K562 (cell line): ENCODE data around the gene DPEP2NB. TPM values are rescaled to one million over a fixed set of nuclear protein-coding genes. Genes with fewer than 3 reads are reported as not detected.
A peak's percentile ranks its signal among the peaks of the same experiment; 100 is the strongest.

Experiments used
- ARID2 ChIP-seq: fragments of 450-650 bp; IDR thresholded peaks from 2 replicates; pipeline ENCODE4 v1.6.1; 2017; ENCODE audit warnings: antibody characterized with exemption, mild to moderate bottlenecking
- BRD9 ChIP-seq: fragments of 450-650 bp; IDR thresholded peaks from 2 replicates; pipeline ENCODE4 v1.6.1; 2018; ENCODE audit warnings: low read depth; ENCODE audit not compliant: partially characterized antibody
- CBX3 ChIP-seq, 2 experiments: IDR thresholded peaks; 1 replicate in 1 of 2; 2 replicates in 1 of 2; pipeline ENCODE4 v1.6.1; 2012; ENCODE audit warnings: inconsistent platforms in 2 of 2, low read length in 2 of 2, borderline replicate concordance in 1 of 2, control low read depth in 1 of 2
- DEAF1 ChIP-seq: fragments of 450-650 bp; formaldehyde crosslinking; IDR thresholded peaks from 2 replicates; pipeline ENCODE4 v1.4.0; 2020; ENCODE audit warnings: mild to moderate bottlenecking, moderate library complexity
- EGR1 ChIP-seq: fragments of 450-650 bp; conservative IDR thresholded peaks from 2 replicates; pipeline ENCODE4 v1.6.1; 2017; ENCODE audit warnings: mild to moderate bottlenecking
- GATAD2B ChIP-seq: fragments of 450-650 bp; IDR thresholded peaks from 2 replicates; pipeline ENCODE4 v1.6.1; 2017; ENCODE audit warnings: mild to moderate bottlenecking, borderline replicate concordance
- HMGXB4 ChIP-seq: sonication (generic); formaldehyde crosslinking; IDR thresholded peaks from 2 replicates; pipeline ENCODE4 v1.8.1; 2023; ENCODE audit warnings: mild to moderate bottlenecking, missing genetic modification reagents
- MYNN ChIP-seq, 2 experiments: sonication (generic); formaldehyde crosslinking in 1 of 2; IDR thresholded peaks; 2 replicates each; pipeline versions ENCODE4 v1.5.0 to v1.6.1; 2016 to 2020; ENCODE audit warnings: antibody characterized with exemption in 1 of 2, missing genetic modification reagents in 1 of 2
- POLR2AphosphoS5 ChIP-seq: IDR thresholded peaks from 2 replicates; pipeline ENCODE4 v1.6.1; 2011; ENCODE audit warnings: mild to moderate bottlenecking, low read depth, low read length, moderate library complexity; ENCODE audit not compliant: control insufficient read depth, insufficient read depth
- REST ChIP-seq, 2 experiments: fragments of 450-650 bp; formaldehyde crosslinking in 1 of 2; IDR thresholded peaks; 2 replicates each; pipeline versions ENCODE4 v1.4.0 to v1.6.1; 2014 to 2020; ENCODE audit warnings: mild to moderate bottlenecking in 2 of 2, borderline replicate concordance in 1 of 2, low read depth in 1 of 2
- SMC3 ChIP-seq: conservative IDR thresholded peaks from 2 replicates; pipeline ENCODE4 v1.6.1; 2011; ENCODE audit warnings: low read depth, low read length, improper control_type of control experiment; ENCODE audit not compliant: insufficient read depth
- ZBTB2 ChIP-seq: fragments of 450-650 bp; IDR thresholded peaks from 2 replicates; pipeline ENCODE4 v1.6.1; 2016; ENCODE audit warnings: antibody characterized with exemption
- ZNF263 ChIP-seq: sonication (generic); formaldehyde crosslinking; IDR thresholded peaks from 2 replicates; pipeline ENCODE4 v1.8.0; 2022; ENCODE audit warnings: mild to moderate bottlenecking, missing genetic modification reagents, borderline replicate concordance
- polyA plus RNA-seq, 8 experiments: library from polyadenylated mRNA; depleted of rRNA in 4 of 8; stranded (reverse) in 5 of 8; unstranded in 3 of 8; fragments of >200 nt; fragmentation: Nextera tagmentation in 2 of 8; fragmentation: Illumina TruSeq in 1 of 8; extraction: Ambion mirVana in 2 of 8; extraction: Trizol in 1 of 8; gene quantifications; 2 replicates each; pipeline versions ENCODE4 v1.2.1 to v1.2.3, GENCODE V29; 2011 to 2014; ENCODE audit warnings: inconsistent platforms in 1 of 8, missing spikeins in 1 of 8
- total RNA-seq, 7 experiments: library from RNA; depleted of rRNA in 6 of 7; stranded (reverse); fragments of >200 nt in 6 of 7; fragmentation: Illumina TruSeq in 2 of 7; extraction: Trizol in 2 of 7; gene quantifications; 2 replicates each; pipeline versions ENCODE4 v1.2.1 to v1.2.3, GENCODE V29; 2011 to 2021; ENCODE audit warnings: low replicate concordance in 1 of 7

DPEP2NB gene
- total and polyA plus RNA-seq, 9 of the 15 experiments (the other 6 are each of a cell fraction or from before 2014, with no cell fraction given), result not detected

GRCh38 chr16:68040506-68041288, 25.0 kb upstream of the DPEP2NB start (continued):
- TF ChIP-seq REST (IDR thresholded peaks at IDR 0.05; ENCODE audit: borderline replicate concordance), result peak; percentile 88
- no peak for TF ChIP-seq REST (CRISPR knock-in tag; IDR thresholded peaks at IDR 0.05; ENCODE audit: low read depth)
- TF ChIP-seq EGR1, result peak; percentile 71
- 0 out of 2 replicates have a peak, but pooled peaks have one; percentile 57 for TF ChIP-seq HMGXB4 (CRISPR knock-in tag)
- TF ChIP-seq ZBTB2, result no peak
- 0 out of 3 replicates have a peak, but pooled peaks of 1 of the 2 experiments have one; percentile 12 for TF ChIP-seq CBX3 (IDR thresholded peaks at IDR 0.05; ENCODE audit: borderline replicate concordance in 1 of 2, low read length in 2 of 2)
- TF ChIP-seq BRD9, result no peak
- TF ChIP-seq DEAF1 (CRISPR knock-in tag), result peak; percentile 86
- TF ChIP-seq POLR2AphosphoS5, result no peak
- 0 out of 2 replicates have a peak, but pooled peaks have one; percentile 24 for TF ChIP-seq ARID2
- TF ChIP-seq ZNF263 (CRISPR knock-in tag), result peak; percentile 27; the same call in 1 of the 2 replicates
- TF ChIP-seq GATAD2B, result no peak
- TF ChIP-seq SMC3, result peak; percentile 92
- TF ChIP-seq MYNN (IDR thresholded peaks at IDR 0.05), result peak; percentile 78
- TF ChIP-seq MYNN (CRISPR knock-in tag; IDR thresholded peaks at IDR 0.05), result no peak
